SK-N-SH (cell line): ENCODE results near the gene IGSF11. TPM values are rescaled to one million over a fixed set of nuclear protein-coding genes. Genes with fewer than 3 reads are reported as not detected.
A peak's percentile ranks its signal among the peaks of the same experiment; 100 is the strongest.

ENCODE experiments used
- CTCF ChIA-PET: fragments of 300-600, 350-600 bp; formaldehyde crosslinking; extraction: SDS; loops from one replicate; lab custom pipeline; 2021; lab: Yijun Ruan, JAX
- POLR2A ChIA-PET: fragments of 350-600 bp; sonication (Branson Sonifier 250); formaldehyde crosslinking; extraction: SDS; loops from one replicate; lab custom pipeline; 2020; ENCODE audit warnings: antibody characterized with exemption, inconsistent platforms; lab: Yijun Ruan, JAX
- DNase-seq: peaks from one replicate; pipeline ENCODE4 v3.0.0; 2012
- H2AFZ ChIP-seq: fragments of 200-600 bp; sonication (generic); 2 replicates; pipeline ENCODE4 v1.8.1; 2016; ENCODE audit warnings: antibody characterized with exemption, mild to moderate bottlenecking, low read depth
- H3F3A ChIP-seq: fragments of 200-600 bp; sonication (generic); replicated peaks from 2 replicates; pipeline ENCODE3; 2016; ENCODE audit warnings: antibody characterized with exemption, mild to moderate bottlenecking; ENCODE audit not compliant: insufficient read depth
- H3K27ac ChIP-seq, 2 experiments: fragments of 200-500 bp in 1 of 2; fragments of 200-600 bp in 1 of 2; sonication (Bioruptor generic) in 1 of 2; sonication (generic), shearing (Covaris generic) in 1 of 2; 2 replicates each; pipeline versions ENCODE4 v1.5.1 to v1.6.1; 2014 to 2016; ENCODE audit warnings: low read depth in 2 of 2, inconsistent platforms in 1 of 2, low read length in 1 of 2, mild to moderate bottlenecking in 1 of 2, mixed read lengths in 1 of 2
- H3K27me3 ChIP-seq: fragments of 200-600 bp; sonication (generic), shearing (Covaris generic); 2 replicates; pipeline ENCODE4 v1.6.1; 2016; ENCODE audit warnings: mixed run types; ENCODE audit not compliant: insufficient read depth
- H3K36me3 ChIP-seq, 2 experiments: fragments of 200-500 bp in 1 of 2; fragments of 200-600 bp in 1 of 2; sonication (Bioruptor generic) in 1 of 2; sonication (generic) in 1 of 2; replicated peaks in 1 of 2; 2 replicates each; pipeline versions ENCODE3 to v1.5.1; 2014 to 2016; ENCODE audit warnings: low read length in 1 of 2, mild to moderate bottlenecking in 1 of 2; ENCODE audit not compliant: insufficient read depth in 2 of 2, control insufficient read depth in 1 of 2
- H3K4me1 ChIP-seq, 2 experiments: fragments of 200-500 bp in 1 of 2; fragments of 200-600 bp in 1 of 2; sonication (Bioruptor generic) in 1 of 2; sonication (generic), shearing (Covaris generic) in 1 of 2; 2 replicates each; pipeline versions ENCODE4 v1.5.1 to v1.6.1; 2014 to 2016; ENCODE audit warnings: low read depth in 1 of 2, low read length in 1 of 2, mixed run types in 1 of 2; ENCODE audit not compliant: insufficient read depth in 2 of 2, control insufficient read depth in 1 of 2
- H3K4me2 ChIP-seq: fragments of 200-600 bp; sonication (generic), shearing (Covaris generic); 2 replicates; pipeline ENCODE4 v1.6.1; 2017; ENCODE audit warnings: mixed run types
- H3K4me3 ChIP-seq, 2 experiments: fragments of 200-500 bp in 1 of 2; fragments of 200-600 bp in 1 of 2; sonication (Bioruptor generic) in 1 of 2; sonication (generic), shearing (Covaris generic) in 1 of 2; 2 replicates each; pipeline versions ENCODE4 v1.5.1 to v1.8.1; 2014 to 2016; ENCODE audit warnings: low read depth in 2 of 2, inconsistent platforms in 1 of 2, low read length in 1 of 2, mild to moderate bottlenecking in 1 of 2, mixed read lengths in 1 of 2, moderate library complexity in 1 of 2
- H3K79me2 ChIP-seq: fragments of 200-600 bp; sonication (generic); 2 replicates; pipeline ENCODE4 v1.8.1; 2017; ENCODE audit warnings: mild to moderate bottlenecking; ENCODE audit not compliant: insufficient read depth
- H3K9ac ChIP-seq: fragments of 200-600 bp; sonication (generic); 2 replicates; pipeline ENCODE4 v1.6.1; 2017; ENCODE audit warnings: mixed run types
- H3K9me2 ChIP-seq: fragments of 200-600 bp; sonication (generic); 2 replicates; pipeline ENCODE4 v1.6.1; 2017; ENCODE audit warnings: mixed run types
- H3K9me3 ChIP-seq: fragments of 200-600 bp; sonication (generic); 2 replicates; pipeline ENCODE4 v1.6.1; 2017; ENCODE audit warnings: mixed run types, mild to moderate bottlenecking, moderate library complexity
- H4K20me1 ChIP-seq: fragments of 200-600 bp; sonication (generic); 2 replicates; pipeline ENCODE4 v1.6.1; 2017; ENCODE audit warnings: mild to moderate bottlenecking, mixed run types; ENCODE audit not compliant: insufficient read depth
- CHD2 ChIP-seq: fragments of 150-350 bp; IDR thresholded peaks from 2 replicates; pipeline ENCODE4 v1.6.1; 2018; ENCODE audit warnings: low read length; ENCODE audit not compliant: partially characterized antibody
- ELF1 ChIP-seq: IDR thresholded peaks from 2 replicates; pipeline ENCODE4 v1.4.0; 2012
- FOSL2 ChIP-seq: IDR thresholded peaks from 2 replicates; pipeline ENCODE4 v1.4.0; 2012; ENCODE audit warnings: low read depth, mild to moderate bottlenecking, moderate library complexity, borderline replicate concordance
- FOXJ3 ChIP-seq: sonication (generic); formaldehyde crosslinking; IDR thresholded peaks from 2 replicates; pipeline ENCODE4 v1.5.1; 2020; ENCODE audit warnings: mild to moderate bottlenecking, missing genetic modification reagents
- GATA2 ChIP-seq: sonication (generic); formaldehyde crosslinking; IDR thresholded peaks from 2 replicates; pipeline ENCODE4 v1.5.0; 2020; ENCODE audit warnings: mild to moderate bottlenecking, missing genetic modification reagents
- MXI1 ChIP-seq: IDR thresholded peaks from 2 replicates; pipeline ENCODE4 v1.6.1; 2012; ENCODE audit warnings: mild to moderate bottlenecking, low read depth, low read length, improper control_type of control experiment
- RCOR1 ChIP-seq: fragments of 150-350 bp; IDR thresholded peaks from 2 replicates; pipeline ENCODE4 v1.6.1; 2017; ENCODE audit warnings: antibody characterized with exemption, low read length
- RXRA ChIP-seq: IDR thresholded peaks from 2 replicates; pipeline ENCODE4 v1.4.0; 2012; ENCODE audit warnings: low read depth, mild to moderate bottlenecking, borderline replicate concordance
- SMC3 ChIP-seq: IDR thresholded peaks from 2 replicates; pipeline ENCODE4 v1.6.1; 2012; ENCODE audit warnings: low read depth, low read length, improper control_type of control experiment
- TAF1 ChIP-seq: IDR thresholded peaks from 2 replicates; pipeline ENCODE4 v1.6.1; 2012; ENCODE audit warnings: low read depth, mild to moderate bottlenecking, low read length, moderate library complexity, borderline replicate concordance
- TCF12 ChIP-seq: IDR thresholded peaks from 2 replicates; pipeline ENCODE4 v1.4.0; 2012
- ZBTB33 ChIP-seq: IDR thresholded peaks from 2 replicates; pipeline ENCODE4 v1.4.0; 2012; ENCODE audit warnings: low read depth, borderline replicate concordance
- WGBS: methylation state at CpG from one replicate; pipeline ENCODE4 v1.1.6; 2017; ENCODE audit warnings: low lambda C conversion rate; 5-methylcytosine and 5-hydroxymethylcytosine counted together
- polyA plus RNA-seq, 3 experiments: library from polyadenylated mRNA; depleted of rRNA; stranded (reverse); fragments of >200 nt; gene quantifications; 2 replicates each; pipeline ENCODE4 v1.2.3, GENCODE V29; 2012
- TF ChIP-seq, protein P1 (sequence below): IDR thresholded peaks from 2 replicates; pipeline ENCODE4 v1.4.0; 2012; ENCODE audit warnings: low read depth, borderline replicate concordance
- TF ChIP-seq, protein P2 (sequence below): IDR thresholded peaks from 2 replicates; pipeline ENCODE4 v1.6.1; 2012; ENCODE audit warnings: mild to moderate bottlenecking, low read depth, low read length, moderate library complexity
- TF ChIP-seq, protein P3 (sequence below): fragments of 150-350 bp; IDR thresholded peaks from 2 replicates; pipeline ENCODE4 v1.6.1; 2016; ENCODE audit warnings: mild to moderate bottlenecking, low read depth, low read length

Gene IGSF11
- polyA plus RNA-seq, 1 of the 3 experiments (the other 2 are of a cell fraction) = 0.07 TPM

DNA sequence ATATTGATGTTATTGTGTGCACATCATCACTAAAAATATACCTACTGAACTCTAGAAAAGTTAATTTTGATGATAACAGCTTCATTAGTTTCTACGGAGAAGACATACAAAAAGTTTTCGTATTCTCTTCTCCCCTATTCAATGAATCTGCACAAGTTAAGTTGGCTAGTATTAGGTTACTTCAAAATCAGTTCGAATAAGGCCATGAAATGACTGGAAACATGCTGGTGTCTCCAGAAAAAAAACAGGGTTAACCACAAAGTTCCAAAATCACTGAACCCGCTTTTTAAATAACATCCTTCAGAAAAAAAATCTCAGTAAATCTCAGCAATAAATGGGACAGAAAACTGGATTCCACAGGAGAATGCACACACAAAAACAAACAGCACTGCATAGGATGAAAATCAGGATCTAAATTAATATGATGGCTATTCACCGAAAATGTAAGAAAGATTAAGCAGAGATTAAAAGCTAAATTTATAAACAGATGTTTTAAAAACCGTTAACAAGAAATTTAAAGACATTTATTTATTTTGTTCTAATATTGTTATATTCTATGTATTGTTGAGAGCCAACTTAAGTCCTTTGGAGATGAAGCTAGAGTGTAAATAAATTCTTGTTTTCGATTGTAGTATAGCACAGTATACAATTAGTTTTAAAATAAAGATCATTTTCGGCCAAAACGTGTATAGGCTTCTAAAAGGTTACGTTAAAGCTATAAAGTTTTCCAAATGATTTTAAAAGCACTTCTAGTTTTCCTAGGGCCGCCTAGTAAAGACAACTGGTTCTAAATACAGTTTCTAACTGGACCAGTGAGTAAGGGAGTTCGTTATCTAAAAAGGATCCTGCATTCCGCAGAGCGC is 1.0 kb downstream of the IGSF11 start:
- no peaks in the 10 kb centered on the region for H3K79me2 ChIP-seq
- DNase-seq = no peak
- H3K9me2 ChIP-seq = no peaks in the 10 kb centered on the region
- no peaks in the 10 kb centered on the region for H4K20me1 ChIP-seq
- no peaks in the 10 kb centered on the region for H3K9me3 ChIP-seq
- no peak overlapping the region for H2AFZ ChIP-seq
- H3F3A ChIP-seq = no peaks in the 10 kb centered on the region
- no peaks in the 10 kb centered on the region for H3K36me3 ChIP-seq
- 49% methylated on average over 14 of the region's 14 CpGs for WGBS
- TF ChIP-seq, protein P1, sequence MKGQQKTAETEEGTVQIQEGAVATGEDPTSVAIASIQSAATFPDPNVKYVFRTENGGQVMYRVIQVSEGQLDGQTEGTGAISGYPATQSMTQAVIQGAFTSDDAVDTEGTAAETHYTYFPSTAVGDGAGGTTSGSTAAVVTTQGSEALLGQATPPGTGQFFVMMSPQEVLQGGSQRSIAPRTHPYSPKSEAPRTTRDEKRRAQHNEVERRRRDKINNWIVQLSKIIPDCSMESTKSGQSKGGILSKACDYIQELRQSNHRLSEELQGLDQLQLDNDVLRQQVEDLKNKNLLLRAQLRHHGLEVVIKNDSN = no peak
- TF ChIP-seq TAF1 (no peak), GATA2 (no peak), RXRA (no peak), RCOR1 (no peak)
- TF ChIP-seq, all 33 proteins: peak for 0
- Histone ChIP-seq H3K9ac (no peak overlapping the region), H3K27ac (no peak overlapping the region), H3K4me1 (no peaks in the 10 kb centered on the region; a peak in 1 of 4 replicates), H3K27me3 (peaks cover 27% of the 10 kb centered on the region), H3K4me2 (peak overlapping the region; percentile 97), H3K4me3 (peak overlapping the region; percentile 60 to 69)
- ChIA-PET CTCF (interaction anchor here (1.0 to 12.0 kb wide), 25 partner anchors 9 to 647 kb away, joined by 3 to 432 read pairs (median 7); no protein-coding TSS in a partner anchor), POLR2A (interaction anchor here (1.0 kb wide), 1 partner anchor 84 kb away, joined by 3 read pairs; no protein-coding TSS in a partner anchor)

- no peaks in the 10 kb centered on the region for H3K36me3 ChIP-seq
- CTCF ChIA-PET = interaction anchor here (1.2 to 3.6 kb wide), 2 partner anchors 9 to 142 kb away, joined by 7 to 25 read pairs; partner anchors contain the start of gene IGSF11
- TF ChIP-seq ELF1 = no peak
- no peak for TF ChIP-seq GATA2
- TF ChIP-seq TCF12 = no peak
- no peak for TF ChIP-seq CHD2
- TF ChIP-seq RXRA = no peak
- TF ChIP-seq MXI1 = no peak
- no peak for TF ChIP-seq FOSL2
- TF ChIP-seq FOXJ3 (CRISPR knock-in tag) = no peak
- TF ChIP-seq ZBTB33 = no peak
- no peak for TF ChIP-seq RCOR1
- TF ChIP-seq, protein P2, sequence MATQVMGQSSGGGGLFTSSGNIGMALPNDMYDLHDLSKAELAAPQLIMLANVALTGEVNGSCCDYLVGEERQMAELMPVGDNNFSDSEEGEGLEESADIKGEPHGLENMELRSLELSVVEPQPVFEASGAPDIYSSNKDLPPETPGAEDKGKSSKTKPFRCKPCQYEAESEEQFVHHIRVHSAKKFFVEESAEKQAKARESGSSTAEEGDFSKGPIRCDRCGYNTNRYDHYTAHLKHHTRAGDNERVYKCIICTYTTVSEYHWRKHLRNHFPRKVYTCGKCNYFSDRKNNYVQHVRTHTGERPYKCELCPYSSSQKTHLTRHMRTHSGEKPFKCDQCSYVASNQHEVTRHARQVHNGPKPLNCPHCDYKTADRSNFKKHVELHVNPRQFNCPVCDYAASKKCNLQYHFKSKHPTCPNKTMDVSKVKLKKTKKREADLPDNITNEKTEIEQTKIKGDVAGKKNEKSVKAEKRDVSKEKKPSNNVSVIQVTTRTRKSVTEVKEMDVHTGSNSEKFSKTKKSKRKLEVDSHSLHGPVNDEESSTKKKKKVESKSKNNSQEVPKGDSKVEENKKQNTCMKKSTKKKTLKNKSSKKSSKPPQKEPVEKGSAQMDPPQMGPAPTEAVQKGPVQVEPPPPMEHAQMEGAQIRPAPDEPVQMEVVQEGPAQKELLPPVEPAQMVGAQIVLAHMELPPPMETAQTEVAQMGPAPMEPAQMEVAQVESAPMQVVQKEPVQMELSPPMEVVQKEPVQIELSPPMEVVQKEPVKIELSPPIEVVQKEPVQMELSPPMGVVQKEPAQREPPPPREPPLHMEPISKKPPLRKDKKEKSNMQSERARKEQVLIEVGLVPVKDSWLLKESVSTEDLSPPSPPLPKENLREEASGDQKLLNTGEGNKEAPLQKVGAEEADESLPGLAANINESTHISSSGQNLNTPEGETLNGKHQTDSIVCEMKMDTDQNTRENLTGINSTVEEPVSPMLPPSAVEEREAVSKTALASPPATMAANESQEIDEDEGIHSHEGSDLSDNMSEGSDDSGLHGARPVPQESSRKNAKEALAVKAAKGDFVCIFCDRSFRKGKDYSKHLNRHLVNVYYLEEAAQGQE = no peak
- no peak for TF ChIP-seq SMC3
- TF ChIP-seq, protein P3, sequence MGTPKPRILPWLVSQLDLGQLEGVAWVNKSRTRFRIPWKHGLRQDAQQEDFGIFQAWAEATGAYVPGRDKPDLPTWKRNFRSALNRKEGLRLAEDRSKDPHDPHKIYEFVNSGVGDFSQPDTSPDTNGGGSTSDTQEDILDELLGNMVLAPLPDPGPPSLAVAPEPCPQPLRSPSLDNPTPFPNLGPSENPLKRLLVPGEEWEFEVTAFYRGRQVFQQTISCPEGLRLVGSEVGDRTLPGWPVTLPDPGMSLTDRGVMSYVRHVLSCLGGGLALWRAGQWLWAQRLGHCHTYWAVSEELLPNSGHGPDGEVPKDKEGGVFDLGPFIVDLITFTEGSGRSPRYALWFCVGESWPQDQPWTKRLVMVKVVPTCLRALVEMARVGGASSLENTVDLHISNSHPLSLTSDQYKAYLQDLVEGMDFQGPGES = no peak
These were observed 9.4 kb downstream of the IGSF11 start for GRCh38 chr3:119025171-119025795.

More at GRCh38 chr3:119025171-119025795, 9.4 kb downstream of the IGSF11 start:
- POLR2A ChIA-PET = no interaction called here
- Histone ChIP-seq H3K27ac (no peak overlapping the region), H3K4me2 (no peak overlapping the region), H3K4me1 (no peaks in the 10 kb centered on the region), H3K9me3 (no peaks in the 10 kb centered on the region), H2AFZ (no peak overlapping the region), H3K79me2 (no peaks in the 10 kb centered on the region), H3K9ac (no peak overlapping the region), H3K27me3 (no peaks in the 10 kb centered on the region), H4K20me1 (no peaks in the 10 kb centered on the region), H3K4me3 (no peak overlapping the region), H3F3A (no peaks in the 10 kb centered on the region), H3K9me2 (no peaks in the 10 kb centered on the region)
- WGBS = 74% methylated on average over 3 of the region's 3 CpGs
- no peak for DNase-seq
